Endothelial cell of umbilical vein (primary cell): ENCODE measurements around the gene ASGR1.

ENCODE experiments used
- EZH2 ChIP-seq: IDR thresholded peaks from 2 replicates; pipeline ENCODE4 v1.6.1; 2012; ENCODE audit warnings: borderline replicate concordance, low read depth, mild to moderate bottlenecking, moderate library complexity, low read length, inconsistent platforms; ENCODE audit not compliant: severe bottlenecking
- POLR2AphosphoS5 ChIP-seq: IDR thresholded peaks from 2 replicates; pipeline ENCODE4 v1.6.1; 2012; ENCODE audit warnings: low read depth, mild to moderate bottlenecking, control low read depth, low read length, moderate library complexity; ENCODE audit not compliant: insufficient read depth
- TF ChIP-seq, protein P1 (sequence below), 2 donors: IDR thresholded peaks; 1 replicate in 1 of 2; 2 replicates in 1 of 2; pipeline ENCODE4 v1.5.1; 2011; ENCODE audit warnings: low read length in 2 of 2, mild to moderate bottlenecking in 2 of 2, moderate library complexity in 2 of 2, control low read depth in 1 of 2, inconsistent platforms in 1 of 2, low read depth in 1 of 2; ENCODE audit not compliant: insufficient read depth in 1 of 2; ENCODE audit errors: extremely low read depth in 1 of 2
- TF ChIP-seq, protein P2 (sequence below): IDR thresholded peaks from 2 replicates; pipeline ENCODE4 v1.6.1; 2011; ENCODE audit not compliant: insufficient read depth, insufficient read length

DNA sequence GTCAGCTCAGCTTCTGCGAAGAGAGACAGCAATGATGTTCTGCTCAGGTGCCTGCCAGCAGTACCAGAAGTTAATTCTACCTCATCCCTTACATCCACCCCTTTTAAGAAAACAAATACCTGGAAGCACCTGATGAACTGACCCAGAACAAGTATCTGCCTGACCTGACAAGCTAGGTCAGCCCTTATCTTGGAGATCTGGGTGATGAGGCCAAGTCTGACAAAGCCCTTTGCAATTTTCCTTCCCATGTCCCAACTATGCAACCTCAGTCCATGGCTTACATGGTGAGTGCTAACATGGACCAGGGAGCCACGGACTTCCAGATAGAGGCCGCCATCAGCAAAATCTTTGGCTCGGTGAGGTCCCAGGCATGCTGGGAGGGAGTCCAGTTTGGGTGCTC, 44.2 kb upstream of the ASGR1 start:
- TF ChIP-seq, protein P1, sequence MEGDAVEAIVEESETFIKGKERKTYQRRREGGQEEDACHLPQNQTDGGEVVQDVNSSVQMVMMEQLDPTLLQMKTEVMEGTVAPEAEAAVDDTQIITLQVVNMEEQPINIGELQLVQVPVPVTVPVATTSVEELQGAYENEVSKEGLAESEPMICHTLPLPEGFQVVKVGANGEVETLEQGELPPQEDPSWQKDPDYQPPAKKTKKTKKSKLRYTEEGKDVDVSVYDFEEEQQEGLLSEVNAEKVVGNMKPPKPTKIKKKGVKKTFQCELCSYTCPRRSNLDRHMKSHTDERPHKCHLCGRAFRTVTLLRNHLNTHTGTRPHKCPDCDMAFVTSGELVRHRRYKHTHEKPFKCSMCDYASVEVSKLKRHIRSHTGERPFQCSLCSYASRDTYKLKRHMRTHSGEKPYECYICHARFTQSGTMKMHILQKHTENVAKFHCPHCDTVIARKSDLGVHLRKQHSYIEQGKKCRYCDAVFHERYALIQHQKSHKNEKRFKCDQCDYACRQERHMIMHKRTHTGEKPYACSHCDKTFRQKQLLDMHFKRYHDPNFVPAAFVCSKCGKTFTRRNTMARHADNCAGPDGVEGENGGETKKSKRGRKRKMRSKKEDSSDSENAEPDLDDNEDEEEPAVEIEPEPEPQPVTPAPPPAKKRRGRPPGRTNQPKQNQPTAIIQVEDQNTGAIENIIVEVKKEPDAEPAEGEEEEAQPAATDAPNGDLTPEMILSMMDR (IDR thresholded peaks at IDR 0.05; ENCODE audit: extremely low read depth in 1 of 2, insufficient read depth in 1 of 2, low read depth in 1 of 2, low read length in 2 of 2) = no peak
- no peak for TF ChIP-seq EZH2
- no peak for TF ChIP-seq POLR2AphosphoS5
- TF ChIP-seq, protein P2, sequence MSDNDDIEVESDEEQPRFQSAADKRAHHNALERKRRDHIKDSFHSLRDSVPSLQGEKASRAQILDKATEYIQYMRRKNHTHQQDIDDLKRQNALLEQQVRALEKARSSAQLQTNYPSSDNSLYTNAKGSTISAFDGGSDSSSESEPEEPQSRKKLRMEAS = no peak
